C4-2B (cell line): ENCODE measurements around the gene CD164L2.

Source experiments
- ZFX ChIP-seq: fragments of 450-650 bp; IDR thresholded peaks from 2 replicates; pipeline ENCODE4 v1.6.1; 2017
- TF ChIP-seq, protein P1 (sequence below): fragments of 450-650 bp; conservative IDR thresholded peaks from 2 replicates; pipeline ENCODE4 v1.5.1; 2017; ENCODE audit warnings: mild to moderate bottlenecking

DNA sequence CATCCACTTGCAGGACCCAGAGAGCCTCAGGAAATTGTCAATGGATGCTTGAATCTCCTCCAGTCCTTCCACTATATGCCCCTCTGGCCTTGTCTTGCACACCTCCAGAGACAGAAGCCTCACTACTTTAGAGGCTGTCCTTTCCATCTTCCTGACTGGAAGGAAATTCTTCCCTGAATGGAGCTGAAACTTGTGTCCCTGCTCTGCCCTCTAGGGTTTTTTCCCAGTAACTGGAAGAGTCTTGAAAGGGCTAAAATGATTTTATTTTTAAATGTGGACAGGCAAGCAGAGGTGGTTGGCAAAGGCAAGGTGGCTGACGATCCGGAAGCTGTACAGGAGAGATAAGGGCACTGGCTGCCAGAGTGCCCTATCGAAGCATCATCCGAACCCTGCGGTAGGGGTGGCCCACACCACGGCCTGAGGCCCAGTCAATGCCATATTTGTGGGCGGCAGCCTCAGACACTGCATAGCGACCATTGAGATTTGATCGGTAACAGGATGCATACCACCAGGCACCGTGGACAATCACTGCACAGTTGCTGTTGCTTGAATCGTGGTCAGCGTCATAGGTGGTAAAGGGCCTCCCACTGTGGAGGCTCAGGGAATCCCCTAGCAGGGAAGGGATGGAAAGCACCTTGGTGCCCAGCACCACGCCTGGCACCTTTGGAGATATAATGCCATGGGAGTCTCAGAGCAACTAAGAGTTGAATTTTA lies 14.1 kb downstream of the CD164L2 start:
- TF ChIP-seq, protein P1, sequence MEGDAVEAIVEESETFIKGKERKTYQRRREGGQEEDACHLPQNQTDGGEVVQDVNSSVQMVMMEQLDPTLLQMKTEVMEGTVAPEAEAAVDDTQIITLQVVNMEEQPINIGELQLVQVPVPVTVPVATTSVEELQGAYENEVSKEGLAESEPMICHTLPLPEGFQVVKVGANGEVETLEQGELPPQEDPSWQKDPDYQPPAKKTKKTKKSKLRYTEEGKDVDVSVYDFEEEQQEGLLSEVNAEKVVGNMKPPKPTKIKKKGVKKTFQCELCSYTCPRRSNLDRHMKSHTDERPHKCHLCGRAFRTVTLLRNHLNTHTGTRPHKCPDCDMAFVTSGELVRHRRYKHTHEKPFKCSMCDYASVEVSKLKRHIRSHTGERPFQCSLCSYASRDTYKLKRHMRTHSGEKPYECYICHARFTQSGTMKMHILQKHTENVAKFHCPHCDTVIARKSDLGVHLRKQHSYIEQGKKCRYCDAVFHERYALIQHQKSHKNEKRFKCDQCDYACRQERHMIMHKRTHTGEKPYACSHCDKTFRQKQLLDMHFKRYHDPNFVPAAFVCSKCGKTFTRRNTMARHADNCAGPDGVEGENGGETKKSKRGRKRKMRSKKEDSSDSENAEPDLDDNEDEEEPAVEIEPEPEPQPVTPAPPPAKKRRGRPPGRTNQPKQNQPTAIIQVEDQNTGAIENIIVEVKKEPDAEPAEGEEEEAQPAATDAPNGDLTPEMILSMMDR: no peak; the same call in 1 of the 2 replicates
- TF ChIP-seq ZFX: no peak
